Endometrial microvascular endothelial cells (primary cell): ENCODE measurements around the gene ARAF. TPM values are rescaled to one million over a fixed set of nuclear protein-coding genes. Genes with fewer than 3 reads are reported as not detected.
"Not testable (repeated sequence)": the region's sequence is repeated elsewhere in the genome, so short reads cannot be mapped to it uniquely, and the experiment has no call there.

Experiments
- in situ Hi-C: cut with HindIII; loops from 2 replicates; pipeline ENCODE4 v1.10.0; 2017; ENCODE audit warnings: low sequenced_read_pairs, low pct_unique_long_range_greater_than_20kb; ENCODE audit errors: inconsistent ontology term
- total RNA-seq: library from RNA; depleted of rRNA; stranded (reverse); fragments of >200 nt; gene quantifications from one replicate; pipeline ENCODE4 v1.2.3, GENCODE V29; 2015; ENCODE audit errors: inconsistent ontology term

The ARAF gene
- total RNA-seq = 40.5 TPM

DNA sequence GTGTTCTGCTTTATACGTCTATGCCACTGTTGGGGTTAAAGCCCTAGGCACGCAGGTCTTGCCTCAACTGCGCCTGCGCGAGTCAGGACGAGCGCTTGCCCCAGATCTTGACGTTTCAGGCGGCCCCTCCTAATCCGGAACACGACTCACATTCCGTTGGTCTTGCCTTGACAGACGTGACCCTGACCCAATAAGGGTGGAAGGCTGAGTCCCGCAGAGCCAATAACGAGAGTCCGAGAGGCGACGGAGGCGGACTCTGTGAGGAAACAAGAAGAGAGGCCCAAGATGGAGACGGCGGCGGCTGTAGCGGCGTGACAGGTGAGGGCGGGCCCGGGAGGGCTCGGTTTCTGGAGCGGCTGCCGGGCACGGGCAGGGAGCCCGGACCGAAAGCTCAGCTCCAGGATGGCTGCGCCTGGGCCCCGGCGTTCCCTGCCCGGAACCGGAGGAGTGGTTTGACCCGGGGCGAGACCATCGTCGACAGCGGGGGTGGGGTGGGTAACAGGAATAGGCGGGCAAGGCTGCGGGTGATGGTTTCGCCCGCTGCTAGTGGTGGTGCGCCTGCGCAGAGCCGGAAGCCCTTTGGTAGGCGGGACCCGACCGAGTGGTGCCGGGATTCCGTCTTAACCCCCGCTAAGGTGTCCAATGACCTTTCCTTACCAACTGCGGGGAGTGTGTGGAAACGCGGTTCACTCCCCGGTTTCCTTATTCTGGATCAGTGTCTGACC is at the start of gene ARAF:
Gene ARAF, plus strand, starts transcription at position 272 of the 725 bp plus-strand sequence. CDS start 1,763 bp downstream, outside the sequence.
- in situ Hi-C loops = no loop called here

DNA sequence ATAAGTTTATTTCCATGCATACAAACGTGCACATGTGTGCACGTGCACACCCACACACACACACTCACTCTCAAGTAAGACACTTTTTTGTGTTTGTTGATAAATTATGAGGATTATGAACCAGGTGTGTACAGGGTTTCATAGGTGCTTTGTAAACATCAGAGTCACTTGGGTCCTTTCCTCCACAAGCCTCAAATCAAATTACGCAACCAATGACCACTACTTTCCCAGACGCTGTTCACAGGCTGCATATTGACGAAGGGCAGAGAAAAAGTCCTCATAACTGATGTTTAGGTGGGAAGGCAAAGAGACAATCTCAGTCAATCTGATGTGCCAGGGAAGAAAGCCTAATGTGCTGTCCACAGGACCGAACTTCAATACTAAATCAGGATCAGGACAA is 48.6 kb upstream of the ARAF start:
- in situ Hi-C loops = not testable (repeated sequence)

DNA sequence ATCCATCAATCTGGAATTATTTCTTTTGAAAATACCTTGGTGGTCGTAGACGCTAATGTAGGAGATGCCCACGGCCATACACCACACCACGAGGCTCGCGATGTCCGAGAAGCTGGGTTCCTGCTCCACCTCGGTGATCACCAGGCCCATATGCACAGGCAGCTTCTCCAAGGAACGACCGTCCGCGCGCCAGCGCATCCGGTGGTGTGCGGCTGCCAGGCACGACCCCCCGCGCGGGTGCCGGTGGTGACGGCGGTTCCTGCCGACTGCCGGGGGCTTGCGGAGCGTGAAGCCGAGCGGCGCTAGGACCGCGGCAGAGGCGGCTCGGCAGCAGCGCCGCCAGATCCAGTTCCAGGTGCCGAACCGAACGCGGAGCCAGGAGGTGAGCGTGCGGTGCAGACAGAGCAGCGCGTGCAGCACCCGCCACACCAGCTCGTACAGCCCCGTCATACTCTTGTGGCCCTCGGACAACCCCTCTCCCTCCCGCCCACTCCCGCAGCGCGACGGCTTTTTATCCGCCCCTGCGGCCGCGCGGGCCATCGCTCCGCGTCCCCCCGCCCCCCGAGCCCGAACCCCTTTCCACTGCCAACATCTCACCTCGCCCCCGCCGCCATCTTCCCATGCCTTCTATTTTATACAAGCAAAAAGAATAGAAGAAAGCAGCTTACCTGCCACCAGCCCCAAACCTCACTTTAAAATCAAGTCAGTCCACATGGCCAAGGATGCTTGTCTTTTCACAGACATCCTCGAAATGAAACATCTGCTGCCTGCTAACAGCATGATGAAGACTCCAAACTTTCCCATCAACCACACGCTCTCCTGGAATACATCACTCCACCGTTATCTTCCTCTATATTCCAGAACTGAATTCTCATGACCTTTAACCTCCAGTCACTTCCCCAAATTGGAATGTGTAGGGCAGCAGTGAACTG is 47.7 kb upstream of the ARAF start:
- in situ Hi-C loops = not testable (repeated sequence)

DNA sequence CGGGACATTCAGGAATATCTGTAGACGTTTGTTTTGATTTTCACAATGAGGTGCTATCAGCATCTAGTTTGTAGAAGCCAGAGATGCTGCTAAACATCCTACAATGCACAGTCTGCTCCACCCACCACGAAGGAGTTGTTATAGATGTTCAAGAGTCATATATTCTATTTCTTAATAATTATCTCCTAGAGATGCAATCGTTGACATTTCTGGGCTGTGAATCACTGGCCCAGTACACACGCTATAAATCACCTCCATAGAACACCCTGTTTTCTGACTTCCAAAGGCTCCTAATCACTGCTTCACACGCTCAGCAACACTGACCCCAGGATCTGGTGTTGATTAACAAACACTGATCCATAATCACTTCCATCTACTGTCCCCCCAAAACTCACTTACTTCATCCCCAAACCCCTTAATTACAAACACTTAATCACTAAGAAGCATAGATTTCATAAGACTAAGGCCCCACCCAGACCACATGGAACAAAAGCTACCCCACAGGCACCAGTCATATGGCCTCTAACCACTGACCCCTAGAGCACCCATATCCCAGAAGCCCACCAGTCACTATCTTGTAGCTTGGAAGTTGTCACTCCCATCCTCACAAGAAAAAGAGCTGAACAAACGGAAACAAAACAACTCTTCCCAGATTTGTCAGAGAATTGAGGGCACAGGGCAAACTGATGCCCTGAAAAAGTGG is 46.3 kb upstream of the ARAF start:
- in situ Hi-C loops = no loop called here

DNA sequence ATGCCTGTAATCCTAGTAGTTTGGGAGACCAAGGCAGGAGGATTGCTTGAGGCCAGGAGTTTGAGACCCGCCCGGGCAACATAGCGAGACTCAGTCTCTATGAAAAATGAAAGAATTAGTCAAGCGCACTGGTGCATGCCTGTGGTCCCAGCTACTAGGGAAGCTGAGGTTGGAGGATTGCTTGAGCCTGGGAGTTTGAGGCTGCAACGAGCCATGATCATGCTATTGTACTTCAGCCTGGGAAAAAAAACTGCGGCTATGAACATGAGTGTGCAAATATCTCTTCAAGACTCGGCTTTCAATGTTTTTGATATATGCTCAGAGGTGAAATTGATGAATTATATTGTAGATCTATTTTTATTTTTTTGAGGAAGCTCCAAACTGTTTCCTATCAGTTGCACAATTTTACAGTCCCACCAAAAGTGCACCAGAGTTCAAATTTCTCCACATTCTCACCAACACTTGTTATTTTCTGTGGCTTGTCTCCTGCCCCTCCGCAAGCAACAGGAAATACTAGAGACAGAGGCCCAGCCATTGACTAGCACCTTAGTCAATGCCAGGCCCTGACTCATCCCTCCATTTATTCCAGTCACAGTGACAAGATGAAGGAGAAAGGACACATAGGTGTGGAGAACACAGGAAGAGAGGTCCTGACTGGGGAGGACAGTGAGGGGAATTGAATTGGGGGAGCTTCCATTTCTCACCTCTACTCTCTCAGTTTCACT is 44.9 kb upstream of the ARAF start:
- in situ Hi-C loops = no loop called here

DNA sequence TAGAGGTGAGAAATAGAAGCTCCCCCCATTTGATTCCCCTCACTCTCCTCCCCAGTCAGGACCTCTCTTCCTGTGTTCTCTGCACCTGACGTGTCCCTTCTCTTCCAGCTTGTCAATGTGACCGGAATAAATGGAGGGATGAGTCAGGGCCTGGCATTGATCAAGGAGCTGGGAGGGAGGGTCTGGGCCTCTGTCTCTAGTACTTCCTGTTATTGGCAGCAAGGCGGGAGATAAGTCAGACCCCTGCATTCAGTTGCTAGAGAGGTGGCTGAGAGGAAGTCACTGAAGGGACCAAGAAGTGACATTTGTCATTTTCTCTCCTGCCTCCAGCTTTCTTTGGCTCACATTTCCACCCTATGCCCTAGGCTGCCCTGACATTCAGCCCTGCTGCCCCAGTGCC is 42.9 kb upstream of the ARAF start:
- in situ Hi-C loops = no loop called here

DNA sequence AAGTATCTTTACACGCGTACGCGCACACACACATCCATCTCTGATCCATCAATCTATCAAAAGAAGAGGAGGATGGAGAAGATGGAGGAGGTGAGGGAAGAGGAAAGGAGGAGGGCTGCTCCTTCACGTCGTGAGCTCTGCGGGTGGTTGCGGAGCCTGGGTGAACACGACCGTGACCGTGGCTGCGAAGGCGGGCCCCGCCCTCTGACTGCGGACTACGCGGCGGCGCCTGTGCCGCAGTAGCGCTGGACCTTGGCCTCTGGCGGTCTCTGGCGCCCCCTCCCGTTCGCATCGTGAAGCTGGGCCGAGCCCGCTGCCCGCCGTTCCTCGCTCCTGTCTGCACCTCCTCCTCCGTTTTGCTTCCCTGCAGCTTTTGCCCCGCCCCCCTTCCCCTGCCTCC is 37.7 kb upstream of the ARAF start:
- in situ Hi-C loops = no loop called here

DNA sequence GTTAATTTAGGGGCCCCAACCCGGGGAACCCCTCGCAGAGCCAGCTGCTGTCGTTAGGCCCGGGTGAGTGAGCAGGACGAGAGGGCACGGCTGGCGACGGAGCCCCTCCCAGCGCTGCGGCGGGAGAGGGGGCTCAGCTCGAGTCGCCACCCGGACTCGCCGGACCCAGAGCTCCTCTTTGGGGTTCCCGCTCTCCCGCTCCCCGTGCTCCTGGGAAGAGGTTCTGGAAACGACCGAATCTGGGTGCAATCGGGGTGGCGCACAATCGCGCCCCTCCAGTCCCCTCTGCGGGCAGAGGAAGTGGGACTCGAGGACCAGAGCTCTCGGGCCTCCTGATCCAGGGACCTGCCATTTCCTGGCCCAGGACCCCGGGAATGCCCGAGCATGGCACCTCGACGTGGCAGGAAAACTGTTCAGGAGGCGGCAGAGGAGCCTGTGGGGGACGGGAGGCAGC is 37.3 kb upstream of the ARAF start:
- in situ Hi-C loops = no loop called here

DNA sequence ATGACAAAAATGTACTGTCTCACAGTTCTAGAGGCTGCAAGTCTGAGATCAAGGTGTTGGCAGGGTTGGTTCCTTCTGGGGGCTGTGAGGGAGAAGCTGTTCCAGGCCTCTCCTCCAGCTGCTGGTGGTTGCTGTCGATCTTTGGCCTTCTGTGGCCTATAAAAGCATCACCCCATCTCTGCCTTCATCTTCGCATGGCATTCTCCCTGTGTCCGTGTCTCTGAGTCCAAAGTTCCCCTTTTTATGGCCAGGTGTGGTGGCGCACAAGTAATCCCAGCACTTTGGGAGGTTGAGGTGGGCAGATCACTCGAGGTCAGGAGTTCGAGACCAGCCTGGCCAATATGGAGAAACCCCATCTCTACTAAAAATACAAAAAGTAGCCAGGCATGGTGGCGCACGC is 31.5 kb upstream of the ARAF start:
- in situ Hi-C loops = no loop called here

DNA sequence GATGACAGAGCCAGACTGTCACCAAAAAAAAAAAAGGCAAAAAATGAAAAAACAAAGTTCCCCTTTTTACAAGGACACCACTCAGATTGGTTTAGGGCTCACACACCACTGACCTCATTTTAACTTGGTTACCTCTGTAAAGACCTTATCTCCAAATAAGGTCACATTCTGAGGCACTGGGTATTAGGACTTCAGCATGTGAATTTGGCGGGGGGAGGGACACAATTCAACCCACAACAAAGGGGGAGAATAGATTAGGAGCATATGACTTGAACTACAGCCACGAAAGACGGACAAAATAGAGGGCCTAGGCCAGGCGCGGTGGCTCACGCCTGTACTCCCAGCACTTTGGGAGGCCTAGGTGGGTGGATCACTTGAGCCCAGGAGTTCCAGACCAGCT is 31.0 kb upstream of the ARAF start:
- in situ Hi-C loops = no loop called here

DNA sequence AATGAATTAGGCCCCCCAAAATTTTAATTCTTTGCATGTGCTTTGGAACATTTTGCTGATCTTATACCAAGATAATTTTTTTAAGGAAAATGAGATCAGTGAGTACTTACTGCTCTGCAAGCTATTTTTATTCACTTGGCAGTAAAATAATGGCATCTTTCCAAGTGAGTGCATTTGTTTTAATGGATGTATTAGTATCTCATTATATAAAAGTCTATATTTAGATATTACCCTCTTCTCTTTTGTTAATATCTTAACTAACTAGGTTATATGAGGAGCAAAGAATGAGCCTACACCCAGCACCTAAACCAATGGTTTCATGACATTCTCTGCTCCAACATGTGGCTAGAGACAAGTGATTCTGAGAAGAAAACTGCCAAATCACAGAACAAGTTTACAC is 21.1 kb upstream of the ARAF start:
- in situ Hi-C loops = no loop called here

DNA sequence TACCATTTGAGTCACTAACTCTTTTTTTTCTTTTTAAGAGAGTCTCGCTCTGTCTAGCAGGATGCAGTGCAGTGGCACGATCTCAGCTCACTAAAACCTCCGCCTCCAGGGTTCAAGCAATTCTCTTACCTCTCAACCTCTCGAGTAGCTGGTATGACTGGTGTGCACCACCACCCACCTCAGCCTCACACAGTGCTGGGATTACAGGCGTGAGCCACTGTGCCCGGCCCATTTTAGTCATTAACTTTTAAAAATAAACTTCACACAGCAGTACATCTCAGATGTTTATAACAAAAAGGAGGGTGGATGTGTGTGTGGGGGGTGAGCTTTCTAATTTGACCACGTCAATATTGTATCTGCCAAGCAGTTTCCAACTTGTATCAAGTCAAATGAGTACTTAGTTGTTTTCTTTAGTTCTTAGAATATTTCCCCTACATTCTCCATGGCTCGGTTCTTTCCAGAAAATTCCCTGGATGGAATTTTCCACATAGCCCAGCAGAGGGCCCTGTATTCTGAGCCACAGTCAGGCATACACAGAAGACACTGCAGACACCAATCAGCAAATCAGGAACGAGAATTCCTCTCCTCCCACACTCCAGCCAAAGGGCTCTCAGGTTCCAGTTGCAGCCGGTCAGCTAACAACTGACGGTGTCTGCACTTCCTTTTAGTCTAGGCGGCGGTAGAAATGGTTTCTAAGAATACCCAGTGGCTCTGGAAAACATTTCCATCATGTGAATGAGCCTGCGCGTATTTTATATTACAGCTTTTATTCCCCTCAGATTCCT is 20.1 kb upstream of the ARAF start:
- in situ Hi-C loops = no loop called here

DNA sequence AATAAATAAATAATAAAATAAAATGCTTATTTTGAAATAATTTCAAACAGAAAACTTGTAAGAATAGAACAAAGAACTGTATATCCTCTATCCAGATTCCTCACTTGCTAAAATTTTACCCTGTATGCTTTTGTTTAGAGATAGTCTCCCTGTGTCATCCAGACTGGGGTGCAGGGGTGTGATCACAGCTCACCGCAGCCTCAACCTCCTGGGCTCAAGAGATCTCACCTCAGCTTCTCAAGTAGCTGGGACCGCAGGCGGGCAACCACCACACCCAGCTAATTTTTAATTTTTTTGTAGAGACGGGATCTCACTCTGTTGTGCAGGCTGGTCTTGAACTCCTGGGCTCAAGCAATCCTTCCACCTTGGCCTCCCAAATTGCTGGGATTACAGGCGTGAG is 17.5 kb upstream of the ARAF start:
- in situ Hi-C loops = no loop called here

DNA sequence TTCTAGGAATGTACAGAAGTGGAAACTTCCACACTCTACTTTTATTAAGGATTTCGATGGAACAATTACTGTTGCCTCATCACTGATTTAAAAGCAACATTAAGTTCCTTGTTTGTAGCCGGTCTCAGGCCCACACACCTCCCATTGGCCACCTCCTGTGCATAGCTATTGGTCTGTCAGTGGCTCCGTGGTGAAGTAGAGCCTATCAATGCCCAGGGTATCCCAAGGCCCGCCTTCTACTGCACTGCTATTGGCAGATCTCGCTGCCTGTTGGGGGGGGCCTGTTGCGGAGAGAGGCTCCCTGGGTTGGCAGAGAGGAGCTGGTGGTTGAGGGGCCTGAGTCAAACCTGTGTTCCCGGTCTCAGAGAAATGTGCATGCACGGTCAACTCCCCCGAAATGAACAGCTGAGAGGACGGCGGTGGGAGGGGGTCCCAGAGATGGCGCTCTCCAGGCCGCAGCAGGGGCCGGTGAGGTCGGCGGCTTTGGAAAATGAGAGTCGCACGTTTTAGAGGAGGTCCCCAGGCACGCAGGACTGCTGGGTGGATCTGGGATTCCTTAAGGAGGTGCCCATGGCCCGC is 4.9 kb upstream of the ARAF start:
- in situ Hi-C loops = no loop called here

DNA sequence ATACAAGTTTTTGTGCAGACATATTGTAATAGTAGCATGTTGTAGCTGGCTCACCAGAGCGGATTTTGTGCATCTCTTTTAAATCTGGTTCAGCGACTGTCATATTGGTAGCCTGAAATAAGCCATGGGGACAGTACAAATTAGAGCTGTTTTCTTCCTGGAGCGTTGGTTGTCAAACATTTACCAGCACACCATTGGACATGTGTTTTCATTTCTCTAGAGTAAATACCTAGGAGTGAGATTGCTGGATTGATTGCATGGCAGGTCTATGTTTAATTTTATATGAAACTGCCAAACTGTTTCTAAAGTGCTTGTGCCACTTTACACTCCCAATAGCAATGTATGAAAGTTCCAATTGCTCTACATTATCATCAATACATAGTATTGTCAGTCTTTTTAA is 2.6 kb upstream of the ARAF start:
- in situ Hi-C loops = no loop called here

DNA sequence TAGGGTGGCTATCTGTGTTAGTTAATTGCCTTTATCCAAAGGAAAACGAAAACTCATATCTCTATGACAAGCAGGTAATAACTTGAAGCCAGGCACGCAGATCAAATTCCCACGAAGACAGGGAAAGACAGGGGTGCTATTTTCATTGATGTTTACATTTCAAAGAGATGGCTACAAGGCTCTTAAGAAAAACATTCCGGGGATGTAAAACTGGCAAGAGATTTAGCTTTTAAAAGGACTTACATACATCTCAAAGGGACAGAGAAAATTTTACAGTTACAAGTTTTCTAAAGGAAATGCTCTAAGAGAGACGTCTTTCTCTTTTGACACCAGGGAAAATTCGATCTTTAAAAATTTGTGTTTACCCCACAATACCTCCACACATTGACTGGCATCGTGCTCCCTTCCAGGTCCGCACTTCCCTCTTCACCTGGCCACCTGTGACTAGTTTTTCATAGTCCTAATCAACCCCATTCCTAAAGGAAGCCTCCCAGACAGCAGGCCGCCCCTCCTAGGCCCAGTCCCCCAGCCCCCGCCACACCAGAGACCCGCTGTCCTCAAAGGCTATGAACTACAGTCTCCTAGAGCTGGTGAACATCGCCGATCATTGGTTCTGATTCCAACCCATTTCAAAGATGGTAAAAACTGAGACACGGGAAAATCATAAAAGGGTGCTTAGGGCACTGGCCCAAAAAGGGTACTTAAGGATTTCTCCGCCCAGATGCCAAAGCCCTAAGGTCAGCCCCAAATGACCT is 649 bp upstream of the ARAF start:
- in situ Hi-C loops = no loop called here

DNA sequence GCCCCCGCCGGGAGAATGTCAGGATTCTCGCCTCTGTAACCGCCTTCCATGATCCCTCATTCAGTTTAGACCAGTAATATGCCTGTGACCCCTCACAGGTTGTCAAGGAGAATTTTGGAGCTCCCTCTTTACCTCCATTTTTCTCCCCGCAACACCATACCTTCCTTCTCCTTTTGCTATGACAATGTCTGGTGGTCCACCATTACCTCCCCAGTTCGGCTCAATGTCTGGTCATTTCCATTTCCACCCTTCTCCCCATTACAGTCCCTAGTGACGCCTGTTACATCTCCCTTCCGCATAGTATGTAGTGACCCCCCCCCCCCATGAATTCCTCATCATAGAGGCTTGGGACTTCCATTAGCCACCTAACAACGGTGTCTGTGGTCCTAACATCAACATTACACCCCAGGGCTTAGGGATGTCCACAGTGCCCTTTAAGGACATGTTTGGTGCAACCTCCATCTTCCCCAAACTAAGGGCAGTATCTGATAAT is 700 bp downstream of the ARAF start:
- in situ Hi-C loops = no loop called here
